ENCODE results near the gene RTKN2.

The RTKN2 gene

GRCh38 chr10:62305813-62306212, 37.2 kb upstream of the RTKN2 start:
- no peaks in the 10 kb centered on the region for H3K27me3 ChIP-seq (replicated peaks; ENCODE audit: insufficient read depth, low read length)
- no peaks in the 10 kb centered on the region for H3K36me3 ChIP-seq (replicated peaks; ENCODE audit: insufficient read depth, low read length)
- no peak overlapping the region for H2AFZ ChIP-seq (ENCODE audit: low read length)
- no peak overlapping the region for H3K4me3 ChIP-seq (ENCODE audit: low read length)
- no peak overlapping the region for H3K27ac ChIP-seq (ENCODE audit: low read length)
- no peak overlapping the region for H3K9ac ChIP-seq (ENCODE audit: low read length)
- no peak for TF ChIP-seq EZH2 (optimal IDR thresholded peaks at IDR 0.05; ENCODE audit: low read depth, low read length)
- TF ChIP-seq EZH2phosphoT487 (IDR thresholded peaks at IDR 0.05; ENCODE audit: low read length) = no peak
- no peak for TF ChIP-seq CTCF (IDR thresholded peaks at IDR 0.05; ENCODE audit: low read length)
- no peaks in the 10 kb centered on the region for H4K20me1 ChIP-seq (ENCODE audit: insufficient read depth, low read length)
- H3K79me2 ChIP-seq (ENCODE audit: low read length) = no peaks in the 10 kb centered on the region
- H3K9me2 ChIP-seq (replicated peaks; ENCODE audit: insufficient read depth, low read length) = no peaks in the 10 kb centered on the region
- H3K4me2 ChIP-seq (ENCODE audit: low read depth, low read length) = no peak overlapping the region
- DNase-seq = peak; percentile 10
- no peaks in the 10 kb centered on the region for H3F3A ChIP-seq (ENCODE audit: insufficient read depth, low read length)
- H3K9me3 ChIP-seq (replicated peaks; ENCODE audit: insufficient read depth, low read length) = no peaks in the 10 kb centered on the region
- no peaks in the 10 kb centered on the region for H3K4me1 ChIP-seq (ENCODE audit: low read length)

- Histone ChIP-seq H2AFZ (ENCODE audit: low read length) (no peak overlapping the region), H3K27me3 (replicated peaks; ENCODE audit: insufficient read depth, low read length) (no peaks in the 10 kb centered on the region), H3K9me3 (replicated peaks; ENCODE audit: insufficient read depth, low read length) (no peaks in the 10 kb centered on the region), H3K79me2 (ENCODE audit: low read length) (no peaks in the 10 kb centered on the region), H3K4me2 (ENCODE audit: low read depth, low read length) (no peak overlapping the region), H3K4me1 (ENCODE audit: low read length) (no peaks in the 10 kb centered on the region), H3F3A (ENCODE audit: insufficient read depth, low read length) (no peaks in the 10 kb centered on the region), H3K4me3 (ENCODE audit: low read length) (no peak overlapping the region), H3K9me2 (replicated peaks; ENCODE audit: insufficient read depth, low read length) (no peaks in the 10 kb centered on the region), H3K27ac (ENCODE audit: low read length) (no peak overlapping the region), H3K36me3 (replicated peaks; ENCODE audit: insufficient read depth, low read length) (no peaks in the 10 kb centered on the region), H4K20me1 (ENCODE audit: insufficient read depth, low read length) (no peaks in the 10 kb centered on the region), H3K9ac (ENCODE audit: low read length) (no peak overlapping the region)
- no peak for DNase-seq
- no peak for TF ChIP-seq EZH2phosphoT487 (IDR thresholded peaks at IDR 0.05; ENCODE audit: low read length)
- TF ChIP-seq CTCF (IDR thresholded peaks at IDR 0.05; ENCODE audit: low read length) = no peak
- TF ChIP-seq EZH2 (optimal IDR thresholded peaks at IDR 0.05; ENCODE audit: low read depth, low read length) = no peak
These were observed 35.3 kb upstream of the RTKN2 start for GRCh38 chr10:62303922-62304321.

DNA sequence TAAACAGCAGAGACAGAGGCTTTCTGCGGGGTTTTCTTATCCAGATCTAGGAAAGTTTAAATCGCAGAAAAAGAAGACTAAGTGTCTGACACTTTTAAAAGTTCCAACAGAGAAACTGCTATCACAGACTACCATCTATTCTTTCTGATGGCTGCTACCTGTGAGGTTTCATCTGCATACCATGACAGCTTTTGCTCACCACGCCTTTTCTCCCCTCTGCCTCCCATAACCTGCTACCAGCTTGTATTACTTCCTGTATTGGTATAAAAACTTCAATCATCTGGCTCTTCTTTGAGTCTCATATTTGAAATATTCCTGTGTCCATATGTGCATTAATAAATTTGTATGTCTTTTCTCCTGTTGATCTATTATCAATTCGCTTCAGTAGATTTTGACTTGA, 34.1 kb upstream of the RTKN2 start:
- Histone ChIP-seq H2AFZ (ENCODE audit: low read length) (no peak overlapping the region), H3K4me2 (ENCODE audit: low read depth, low read length) (no peak overlapping the region), H3K4me1 (ENCODE audit: low read length) (no peaks in the 10 kb centered on the region), H3F3A (ENCODE audit: insufficient read depth, low read length) (no peaks in the 10 kb centered on the region), H3K9me2 (replicated peaks; ENCODE audit: insufficient read depth, low read length) (no peaks in the 10 kb centered on the region), H3K9me3 (replicated peaks; ENCODE audit: insufficient read depth, low read length) (no peaks in the 10 kb centered on the region), H3K79me2 (ENCODE audit: low read length) (no peaks in the 10 kb centered on the region), H3K9ac (ENCODE audit: low read length) (no peak overlapping the region), H3K27me3 (replicated peaks; ENCODE audit: insufficient read depth, low read length) (no peaks in the 10 kb centered on the region), H3K27ac (ENCODE audit: low read length) (no peak overlapping the region), H4K20me1 (ENCODE audit: insufficient read depth, low read length) (no peaks in the 10 kb centered on the region), H3K4me3 (ENCODE audit: low read length) (no peak overlapping the region), H3K36me3 (replicated peaks; ENCODE audit: insufficient read depth, low read length) (no peaks in the 10 kb centered on the region)
- no peak for DNase-seq
- TF ChIP-seq CTCF (IDR thresholded peaks at IDR 0.05; ENCODE audit: low read length) = no peak
- no peak for TF ChIP-seq EZH2phosphoT487 (IDR thresholded peaks at IDR 0.05; ENCODE audit: low read length)
- TF ChIP-seq EZH2 (optimal IDR thresholded peaks at IDR 0.05; ENCODE audit: low read depth, low read length) = no peak

Data from MM.1S (cell line).